Naive B cell (primary cell): Measurements from ENCODE around the gene LST1. TPM values are rescaled to one million over a fixed set of nuclear protein-coding genes. Genes with fewer than 3 reads are reported as not detected.

Experiments used
- ATAC-seq, 2 donors: fragments of 150-1000 bp; cut with Tn5 transposase; 2 replicates each; pipeline ENCODE4 v1.10.0; 2021; ENCODE audit warnings: low read depth in 2 of 2, mild to moderate bottlenecking in 2 of 2, moderate library complexity in 2 of 2
- DNase-seq: peaks from one replicate; pipeline ENCODE4 v3.0.0; 2022
- H3K27ac Mint-ChIP-seq, 6 donors: one replicate each; pipeline ENCODE4 v1.8.0; 2020 to 2022; ENCODE audit warnings: mild to moderate bottlenecking in 6 of 6, mixed read lengths in 6 of 6, moderate library complexity in 5 of 6, inconsistent platforms in 2 of 6
- H3K27me3 Mint-ChIP-seq, 3 donors: one replicate each; pipeline ENCODE4 v1.8.0; 2021 to 2022; ENCODE audit warnings: mixed read lengths in 3 of 3, mild to moderate bottlenecking in 1 of 3
- H3K36me3 Mint-ChIP-seq, 2 donors: one replicate each; pipeline ENCODE4 v1.8.0; 2020 to 2022; ENCODE audit warnings: mixed read lengths in 2 of 2, inconsistent platforms in 1 of 2, mild to moderate bottlenecking in 1 of 2
- H3K4me1 Mint-ChIP-seq, 3 donors: one replicate each; pipeline ENCODE4 v1.8.0; 2020 to 2022; ENCODE audit warnings: mixed read lengths in 3 of 3, inconsistent platforms in 1 of 3, mild to moderate bottlenecking in 1 of 3, moderate library complexity in 1 of 3
- H3K4me3 Mint-ChIP-seq, 8 donors: one replicate each; pipeline ENCODE4 v1.8.0; 2020 to 2022; ENCODE audit warnings: mild to moderate bottlenecking in 8 of 8, mixed read lengths in 8 of 8, moderate library complexity in 8 of 8, inconsistent platforms in 2 of 8
- H3K9me3 Mint-ChIP-seq, 7 donors: one replicate each; pipeline ENCODE4 v1.8.0; 2020 to 2022; ENCODE audit warnings: mixed read lengths in 7 of 7, mild to moderate bottlenecking in 5 of 7, inconsistent platforms in 2 of 7, moderate library complexity in 1 of 7
- polyA plus RNA-seq, 6 donors: library from polyadenylated mRNA; unstranded; fragments of 300-500 nt; fragmentation: Illumina TruSeq; gene quantifications; one replicate each; pipeline ENCODE4 v1.2.3, GENCODE V29; 2021; ENCODE audit warnings: low read depth in 6 of 6

LST1 gene
- polyA plus RNA-seq, 6 donors from 2014 or later = 28.2 to 78.2 (median 35.2) TPM

DNA sequence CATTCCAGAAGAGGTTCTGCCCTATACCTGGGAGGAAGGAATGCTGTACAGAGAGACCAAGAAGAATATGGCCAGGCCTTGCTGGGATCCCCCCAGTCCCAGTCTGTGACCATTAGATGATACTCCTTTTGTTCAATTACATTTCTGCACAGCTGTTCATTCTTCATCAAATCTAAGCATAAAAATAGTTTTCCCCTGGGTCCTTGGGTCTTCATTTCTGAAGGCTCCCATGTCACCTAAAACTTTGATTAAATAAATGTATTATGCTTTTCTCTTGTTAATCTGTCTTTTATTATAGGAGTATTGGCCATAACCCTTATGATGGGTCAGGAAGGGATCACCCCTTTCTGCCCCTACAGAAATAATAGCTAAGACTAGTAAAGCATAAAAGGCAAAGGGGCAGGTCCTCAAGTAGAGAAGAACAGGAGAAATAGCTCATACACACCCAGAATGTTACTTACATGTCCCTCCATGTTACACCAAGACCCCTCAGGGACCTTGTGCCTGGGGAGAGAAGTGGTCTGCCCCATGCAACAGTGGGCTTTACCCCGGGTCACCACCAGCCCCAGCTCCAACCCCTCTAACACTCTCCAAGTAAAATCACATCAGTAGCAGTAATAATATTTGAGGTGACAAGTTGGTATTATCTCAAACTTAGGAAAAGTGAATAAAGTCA lies 16.1 kb upstream of the LST1 start:
- ATAC-seq (no peak), DNase-seq (no peak)
- no peaks in the 10 kb centered on the region for H3K9me3 Mint-ChIP-seq
- peaks cover 73 to 98% (median 83%) of the 10 kb centered on the region in 3 donors for H3K4me1 Mint-ChIP-seq
- no peaks in the 10 kb centered on the region for H3K27me3 Mint-ChIP-seq
- peak overlapping the region in 5 of 6 donors; percentile 7 to 98 (median 91) for H3K27ac Mint-ChIP-seq
- no peaks in the 10 kb centered on the region for H3K36me3 Mint-ChIP-seq
- H3K4me3 Mint-ChIP-seq = peak overlapping the region in 6 of 8 donors; percentile 15 to 94 (median 44)

DNA sequence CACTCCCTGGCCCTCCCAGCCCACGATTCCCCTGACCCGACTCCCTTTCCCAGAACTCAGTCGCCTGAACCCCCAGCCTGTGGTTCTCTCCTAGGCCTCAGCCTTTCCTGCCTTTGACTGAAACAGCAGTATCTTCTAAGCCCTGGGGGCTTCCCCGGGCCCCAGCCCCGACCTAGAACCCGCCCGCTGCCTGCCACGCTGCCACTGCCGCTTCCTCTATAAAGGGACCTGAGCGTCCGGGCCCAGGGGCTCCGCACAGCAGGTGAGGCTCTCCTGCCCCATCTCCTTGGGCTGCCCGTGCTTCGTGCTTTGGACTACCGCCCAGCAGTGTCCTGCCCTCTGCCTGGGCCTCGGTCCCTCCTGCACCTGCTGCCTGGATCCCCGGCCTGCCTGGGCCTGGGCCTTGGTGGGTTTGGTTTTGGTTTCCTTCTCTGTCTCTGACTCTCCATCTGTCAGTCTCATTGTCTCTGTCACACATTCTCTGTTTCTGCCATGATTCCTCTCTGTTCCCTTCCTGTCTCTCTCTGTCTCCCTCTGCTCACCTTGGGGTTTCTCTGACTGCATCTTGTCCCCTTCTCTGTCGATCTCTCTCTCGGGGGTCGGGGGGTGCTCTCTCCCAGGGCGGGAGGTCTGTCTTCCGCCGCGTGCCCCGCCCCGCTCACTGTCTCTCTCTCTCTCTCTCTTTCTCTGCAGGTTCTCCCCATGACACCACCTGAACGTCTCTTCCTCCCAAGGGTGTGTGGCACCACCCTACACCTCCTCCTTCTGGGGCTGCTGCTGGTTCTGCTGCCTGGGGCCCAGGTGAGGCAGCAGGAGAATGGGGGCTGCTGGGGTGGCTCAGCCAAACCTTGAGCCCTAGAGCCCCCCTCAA lies 13.8 kb upstream of the LST1 start, which contains the start of gene LTA:
Gene LTA (plus strand): TSS at position 249 of the 871 bp plus-strand sequence. CDS start 454 bp downstream, at position 703.
- no peaks in the 10 kb centered on the region for H3K27me3 Mint-ChIP-seq
- ATAC-seq = peak; percentile 63 to 66
- H3K9me3 Mint-ChIP-seq = no peaks in the 10 kb centered on the region

DNA sequence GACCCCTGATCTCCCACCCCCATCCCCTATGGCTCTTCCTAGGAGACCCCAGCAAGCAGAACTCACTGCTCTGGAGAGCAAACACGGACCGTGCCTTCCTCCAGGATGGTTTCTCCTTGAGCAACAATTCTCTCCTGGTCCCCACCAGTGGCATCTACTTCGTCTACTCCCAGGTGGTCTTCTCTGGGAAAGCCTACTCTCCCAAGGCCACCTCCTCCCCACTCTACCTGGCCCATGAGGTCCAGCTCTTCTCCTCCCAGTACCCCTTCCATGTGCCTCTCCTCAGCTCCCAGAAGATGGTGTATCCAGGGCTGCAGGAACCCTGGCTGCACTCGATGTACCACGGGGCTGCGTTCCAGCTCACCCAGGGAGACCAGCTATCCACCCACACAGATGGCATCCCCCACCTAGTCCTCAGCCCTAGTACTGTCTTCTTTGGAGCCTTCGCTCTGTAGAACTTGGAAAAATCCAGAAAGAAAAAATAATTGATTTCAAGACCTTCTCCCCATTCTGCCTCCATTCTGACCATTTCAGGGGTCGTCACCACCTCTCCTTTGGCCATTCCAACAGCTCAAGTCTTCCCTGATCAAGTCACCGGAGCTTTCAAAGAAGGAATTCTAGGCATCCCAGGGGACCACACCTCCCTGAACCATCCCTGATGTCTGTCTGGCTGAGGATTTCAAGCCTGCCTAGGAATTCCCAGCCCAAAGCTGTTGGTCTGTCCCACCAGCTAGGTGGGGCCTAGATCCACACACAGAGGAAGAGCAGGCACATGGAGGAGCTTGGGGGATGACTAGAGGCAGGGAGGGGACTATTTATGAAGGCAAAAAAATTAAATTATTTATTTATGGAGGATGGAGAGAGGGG lies 12.6 kb upstream of the LST1 start:
- Mint-ChIP-seq H3K4me3 (peak overlapping the region; percentile 89 to 100 (median 96)), H3K36me3 (no peaks in the 10 kb centered on the region), H3K4me1 (peaks cover 80 to 97% (median 93%) of the 10 kb centered on the region in 3 donors), H3K27me3 (no peaks in the 10 kb centered on the region), H3K9me3 (no peaks in the 10 kb centered on the region), H3K27ac (peak overlapping the region; percentile 95 to 100 (median 97))
- no peak for DNase-seq
- ATAC-seq = no peak

More for the DNA sequence above, 13.8 kb upstream of the LST1 start, which contains the start of gene LTA:
- Mint-ChIP-seq H3K4me3 (peak within 1 kb of the TSS; percentile 89 to 100 (median 96)), H3K4me1 (peaks cover 87 to 99% (median 97%) of the 10 kb centered on the region in 3 donors), H3K36me3 (no peaks in the 10 kb centered on the region), H3K27ac (peak within 1 kb of the TSS; percentile 96 to 100 (median 98))
- DNase-seq = peak; percentile 75

DNA sequence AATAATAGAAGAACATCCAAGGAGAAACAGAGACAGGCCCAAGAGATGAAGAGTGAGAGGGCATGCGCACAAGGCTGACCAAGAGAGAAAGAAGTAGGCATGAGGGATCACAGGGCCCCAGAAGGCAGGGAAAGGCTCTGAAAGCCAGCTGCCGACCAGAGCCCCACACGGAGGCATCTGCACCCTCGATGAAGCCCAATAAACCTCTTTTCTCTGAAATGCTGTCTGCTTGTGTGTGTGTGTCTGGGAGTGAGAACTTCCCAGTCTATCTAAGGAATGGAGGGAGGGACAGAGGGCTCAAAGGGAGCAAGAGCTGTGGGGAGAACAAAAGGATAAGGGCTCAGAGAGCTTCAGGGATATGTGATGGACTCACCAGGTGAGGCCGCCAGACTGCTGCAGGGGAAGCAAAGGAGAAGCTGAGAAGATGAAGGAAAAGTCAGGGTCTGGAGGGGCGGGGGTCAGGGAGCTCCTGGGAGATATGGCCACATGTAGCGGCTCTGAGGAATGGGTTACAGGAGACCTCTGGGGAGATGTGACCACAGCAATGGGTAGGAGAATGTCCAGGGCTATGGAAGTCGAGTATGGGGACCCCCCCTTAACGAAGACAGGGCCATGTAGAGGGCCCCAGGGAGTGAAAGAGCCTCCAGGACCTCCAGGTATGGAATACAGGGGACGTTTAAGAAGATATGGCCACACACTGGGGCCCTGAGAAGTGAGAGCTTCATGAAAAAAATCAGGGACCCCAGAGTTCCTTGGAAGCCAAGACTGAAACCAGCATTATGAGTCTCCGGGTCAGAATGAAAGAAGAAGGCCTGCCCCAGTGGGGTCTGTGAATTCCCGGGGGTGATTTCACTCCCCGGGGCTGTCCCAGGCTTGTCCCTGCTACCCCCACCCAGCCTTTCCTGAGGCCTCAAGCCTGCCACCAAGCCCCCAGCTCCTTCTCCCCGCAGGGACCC lies 11.7 kb upstream of the LST1 start:
- Mint-ChIP-seq H3K4me1 (peaks cover 81 to 97% (median 93%) of the 10 kb centered on the region in 3 donors), H3K36me3 (no peaks in the 10 kb centered on the region), H3K27me3 (no peaks in the 10 kb centered on the region), H3K9me3 (no peaks in the 10 kb centered on the region), H3K4me3 (peak overlapping the region; percentile 89 to 100 (median 98)), H3K27ac (peak overlapping the region; percentile 79 to 99 (median 97))
- ATAC-seq (no peak), DNase-seq (no peak)

DNA sequence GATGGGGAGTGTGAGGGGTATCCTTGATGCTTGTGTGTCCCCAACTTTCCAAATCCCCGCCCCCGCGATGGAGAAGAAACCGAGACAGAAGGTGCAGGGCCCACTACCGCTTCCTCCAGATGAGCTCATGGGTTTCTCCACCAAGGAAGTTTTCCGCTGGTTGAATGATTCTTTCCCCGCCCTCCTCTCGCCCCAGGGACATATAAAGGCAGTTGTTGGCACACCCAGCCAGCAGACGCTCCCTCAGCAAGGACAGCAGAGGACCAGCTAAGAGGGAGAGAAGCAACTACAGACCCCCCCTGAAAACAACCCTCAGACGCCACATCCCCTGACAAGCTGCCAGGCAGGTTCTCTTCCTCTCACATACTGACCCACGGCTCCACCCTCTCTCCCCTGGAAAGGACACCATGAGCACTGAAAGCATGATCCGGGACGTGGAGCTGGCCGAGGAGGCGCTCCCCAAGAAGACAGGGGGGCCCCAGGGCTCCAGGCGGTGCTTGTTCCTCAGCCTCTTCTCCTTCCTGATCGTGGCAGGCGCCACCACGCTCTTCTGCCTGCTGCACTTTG lies 10.7 kb upstream of the LST1 start, which contains the start of gene TNF:
Gene TNF (plus strand): TSS at position 231 of the 567 bp plus-strand sequence. CDS start 177 bp downstream, at position 408.
- Mint-ChIP-seq H3K4me3 (peak within 1 kb of the TSS; percentile 89 to 100 (median 98)), H3K9me3 (no peaks in the 10 kb centered on the region), H3K4me1 (peaks cover 84 to 97% (median 93%) of the 10 kb centered on the region in 3 donors), H3K27ac (peak within 1 kb of the TSS; percentile 87 to 99 (median 97)), H3K27me3 (no peaks in the 10 kb centered on the region), H3K36me3 (peaks cover 0 to 8% of the 10 kb centered on the region in 2 donors)
- peak; percentile 65 for DNase-seq
- ATAC-seq = peak; percentile 20 to 32

DNA sequence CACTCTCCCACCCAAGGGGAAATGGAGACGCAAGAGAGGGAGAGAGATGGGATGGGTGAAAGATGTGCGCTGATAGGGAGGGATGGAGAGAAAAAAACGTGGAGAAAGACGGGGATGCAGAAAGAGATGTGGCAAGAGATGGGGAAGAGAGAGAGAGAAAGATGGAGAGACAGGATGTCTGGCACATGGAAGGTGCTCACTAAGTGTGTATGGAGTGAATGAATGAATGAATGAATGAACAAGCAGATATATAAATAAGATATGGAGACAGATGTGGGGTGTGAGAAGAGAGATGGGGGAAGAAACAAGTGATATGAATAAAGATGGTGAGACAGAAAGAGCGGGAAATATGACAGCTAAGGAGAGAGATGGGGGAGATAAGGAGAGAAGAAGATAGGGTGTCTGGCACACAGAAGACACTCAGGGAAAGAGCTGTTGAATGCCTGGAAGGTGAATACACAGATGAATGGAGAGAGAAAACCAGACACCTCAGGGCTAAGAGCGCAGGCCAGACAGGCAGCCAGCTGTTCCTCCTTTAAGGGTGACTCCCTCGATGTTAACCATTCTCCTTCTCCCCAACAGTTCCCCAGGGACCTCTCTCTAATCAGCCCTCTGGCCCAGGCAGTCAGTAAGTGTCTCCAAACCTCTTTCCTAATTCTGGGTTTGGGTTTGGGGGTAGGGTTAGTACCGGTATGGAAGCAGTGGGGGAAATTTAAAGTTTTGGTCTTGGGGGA lies 10.0 kb upstream of the LST1 start:
- H3K4me1 Mint-ChIP-seq = peaks cover 85 to 95% (median 92%) of the 10 kb centered on the region in 3 donors
- H3K27ac Mint-ChIP-seq = peak overlapping the region; percentile 6 to 99 (median 97)
- ATAC-seq = peak in 1 of 2 donors; percentile 8
- H3K36me3 Mint-ChIP-seq = peaks cover 3 to 15% of the 10 kb centered on the region in 2 donors
- no peak for DNase-seq
- H3K27me3 Mint-ChIP-seq = no peaks in the 10 kb centered on the region
- H3K4me3 Mint-ChIP-seq = peak overlapping the region; percentile 89 to 100 (median 98)
- H3K9me3 Mint-ChIP-seq = no peaks in the 10 kb centered on the region

DNA sequence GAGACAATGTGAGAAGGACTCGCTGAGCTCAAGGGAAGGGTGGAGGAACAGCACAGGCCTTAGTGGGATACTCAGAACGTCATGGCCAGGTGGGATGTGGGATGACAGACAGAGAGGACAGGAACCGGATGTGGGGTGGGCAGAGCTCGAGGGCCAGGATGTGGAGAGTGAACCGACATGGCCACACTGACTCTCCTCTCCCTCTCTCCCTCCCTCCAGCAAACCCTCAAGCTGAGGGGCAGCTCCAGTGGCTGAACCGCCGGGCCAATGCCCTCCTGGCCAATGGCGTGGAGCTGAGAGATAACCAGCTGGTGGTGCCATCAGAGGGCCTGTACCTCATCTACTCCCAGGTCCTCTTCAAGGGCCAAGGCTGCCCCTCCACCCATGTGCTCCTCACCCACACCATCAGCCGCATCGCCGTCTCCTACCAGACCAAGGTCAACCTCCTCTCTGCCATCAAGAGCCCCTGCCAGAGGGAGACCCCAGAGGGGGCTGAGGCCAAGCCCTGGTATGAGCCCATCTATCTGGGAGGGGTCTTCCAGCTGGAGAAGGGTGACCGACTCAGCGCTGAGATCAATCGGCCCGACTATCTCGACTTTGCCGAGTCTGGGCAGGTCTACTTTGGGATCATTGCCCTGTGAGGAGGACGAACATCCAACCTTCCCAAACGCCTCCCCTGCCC lies 9.0 kb upstream of the LST1 start:
- H3K9me3 Mint-ChIP-seq = no peaks in the 10 kb centered on the region
- H3K27ac Mint-ChIP-seq = peak overlapping the region; percentile 6 to 99 (median 92)
- DNase-seq (no peak), ATAC-seq (no peak)
- H3K4me3 Mint-ChIP-seq = peak overlapping the region; percentile 89 to 100 (median 98)
- no peaks in the 10 kb centered on the region for H3K27me3 Mint-ChIP-seq
- H3K4me1 Mint-ChIP-seq = peaks cover 84 to 93% (median 85%) of the 10 kb centered on the region in 3 donors
- H3K36me3 Mint-ChIP-seq = peaks cover 6 to 24% of the 10 kb centered on the region in 2 donors

DNA sequence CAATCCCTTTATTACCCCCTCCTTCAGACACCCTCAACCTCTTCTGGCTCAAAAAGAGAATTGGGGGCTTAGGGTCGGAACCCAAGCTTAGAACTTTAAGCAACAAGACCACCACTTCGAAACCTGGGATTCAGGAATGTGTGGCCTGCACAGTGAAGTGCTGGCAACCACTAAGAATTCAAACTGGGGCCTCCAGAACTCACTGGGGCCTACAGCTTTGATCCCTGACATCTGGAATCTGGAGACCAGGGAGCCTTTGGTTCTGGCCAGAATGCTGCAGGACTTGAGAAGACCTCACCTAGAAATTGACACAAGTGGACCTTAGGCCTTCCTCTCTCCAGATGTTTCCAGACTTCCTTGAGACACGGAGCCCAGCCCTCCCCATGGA lies 8.5 kb upstream of the LST1 start:
- Mint-ChIP-seq H3K27me3 (no peaks in the 10 kb centered on the region), H3K27ac (peak overlapping the region in 5 of 6 donors; percentile 37 to 99 (median 87)), H3K9me3 (no peaks in the 10 kb centered on the region), H3K4me1 (peaks cover 84 to 93% (median 84%) of the 10 kb centered on the region in 3 donors), H3K4me3 (peak overlapping the region; percentile 89 to 100 (median 98)), H3K36me3 (peaks cover 6 to 26% of the 10 kb centered on the region in 2 donors)
- DNase-seq (no peak), ATAC-seq (no peak)

DNA sequence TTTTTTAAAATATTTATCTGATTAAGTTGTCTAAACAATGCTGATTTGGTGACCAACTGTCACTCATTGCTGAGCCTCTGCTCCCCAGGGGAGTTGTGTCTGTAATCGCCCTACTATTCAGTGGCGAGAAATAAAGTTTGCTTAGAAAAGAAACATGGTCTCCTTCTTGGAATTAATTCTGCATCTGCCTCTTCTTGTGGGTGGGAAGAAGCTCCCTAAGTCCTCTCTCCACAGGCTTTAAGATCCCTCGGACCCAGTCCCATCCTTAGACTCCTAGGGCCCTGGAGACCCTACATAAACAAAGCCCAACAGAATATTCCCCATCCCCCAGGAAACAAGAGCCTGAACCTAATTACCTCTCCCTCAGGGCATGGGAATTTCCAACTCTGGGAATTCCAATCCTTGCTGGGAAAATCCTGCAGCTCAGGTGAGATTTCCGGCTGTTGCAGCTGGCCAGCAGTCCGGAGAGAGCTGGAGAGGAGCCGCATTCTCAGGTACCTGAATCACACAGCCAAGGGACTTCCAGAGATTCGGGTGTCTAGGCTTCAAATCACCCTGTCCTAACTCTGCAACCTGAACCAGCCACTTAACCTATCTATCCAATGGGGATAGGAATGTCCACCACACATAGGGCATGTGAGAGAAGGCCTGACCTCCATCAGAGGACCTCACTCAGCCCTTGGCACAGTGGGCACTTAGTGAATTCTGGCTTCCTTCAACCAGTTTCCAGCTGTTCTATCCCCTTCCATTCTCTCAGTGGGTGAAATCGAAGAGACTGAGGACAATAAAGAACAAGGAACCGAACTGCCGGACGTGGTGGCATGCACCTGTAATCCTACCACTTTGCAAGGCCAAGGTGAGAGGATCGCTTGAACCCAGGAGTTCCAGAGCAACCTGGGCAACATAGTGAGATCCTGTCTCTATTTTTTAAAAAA lies 7.6 kb upstream of the LST1 start:
- DNase-seq (no peak), ATAC-seq (no peak)
- Mint-ChIP-seq H3K27ac (peak overlapping the region; percentile 72 to 96 (median 90)), H3K4me3 (peak overlapping the region; percentile 75 to 100 (median 99)), H3K27me3 (no peaks in the 10 kb centered on the region), H3K9me3 (no peaks in the 10 kb centered on the region), H3K36me3 (peaks cover 6 to 26% of the 10 kb centered on the region in 2 donors), H3K4me1 (peaks cover 81 to 91% (median 84%) of the 10 kb centered on the region in 3 donors)

DNA sequence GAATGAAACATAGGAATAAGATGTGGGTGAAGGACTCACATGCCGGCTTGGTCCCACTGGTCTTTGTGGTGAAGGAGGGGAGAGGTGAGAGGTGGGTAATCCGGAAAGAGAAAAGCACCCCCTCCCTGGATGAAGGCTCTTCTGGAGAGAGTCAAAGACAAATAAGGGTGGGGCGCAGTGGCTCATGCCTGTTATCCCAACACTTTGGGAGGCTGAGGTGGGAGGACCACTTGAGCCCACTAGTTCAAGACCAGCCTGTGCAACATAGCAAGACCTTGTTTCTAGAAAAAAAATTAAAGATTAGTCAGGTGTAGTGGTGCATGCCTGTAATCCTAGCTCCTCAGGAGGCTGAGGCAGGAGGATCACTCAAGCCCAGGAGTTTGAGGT lies 7.0 kb upstream of the LST1 start:
- Mint-ChIP-seq H3K36me3 (peaks cover 6 to 26% of the 10 kb centered on the region in 2 donors), H3K4me3 (peak overlapping the region; percentile 75 to 100 (median 99)), H3K27me3 (no peaks in the 10 kb centered on the region), H3K27ac (peak overlapping the region; percentile 87 to 96 (median 90)), H3K9me3 (no peaks in the 10 kb centered on the region), H3K4me1 (peaks cover 75 to 84% (median 84%) of the 10 kb centered on the region in 3 donors)
- DNase-seq (no peak), ATAC-seq (no peak)
